ENCODE results near the gene ATG9A.

DNA sequence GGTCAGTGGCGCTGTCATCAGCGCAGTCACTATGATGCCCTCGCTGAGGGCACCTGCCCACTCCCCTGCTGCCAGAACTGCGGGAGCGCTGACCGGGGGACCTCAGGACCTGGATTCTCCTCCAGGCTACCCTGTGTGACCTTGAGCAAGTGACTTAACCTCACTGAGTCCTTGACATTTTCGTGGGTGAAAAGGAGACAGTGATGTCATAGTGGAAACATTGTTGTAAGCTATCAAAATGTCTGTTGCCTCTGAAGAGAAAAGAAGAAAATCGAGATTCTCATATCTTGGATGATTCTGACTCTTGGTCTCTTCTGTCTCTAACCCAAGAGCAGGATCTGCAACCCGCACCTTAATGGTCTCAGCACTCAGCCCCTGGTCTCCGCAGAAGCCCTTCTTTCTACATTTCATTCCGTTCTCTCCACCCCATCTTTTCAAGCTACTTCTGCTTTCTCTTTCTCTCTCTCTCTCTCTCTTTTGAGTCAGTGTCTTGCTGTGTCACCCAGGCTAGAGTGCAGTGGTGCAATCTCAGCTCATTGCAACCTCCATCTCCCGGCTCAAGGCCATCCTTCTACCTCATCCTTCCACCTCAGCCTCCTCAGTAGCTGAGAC is 25.3 kb upstream of the ATG9A start:
- TF ChIP-seq FOXJ3 (CRISPR knock-in tag; IDR thresholded peaks at IDR 0.05; ENCODE audit: borderline replicate concordance), result no peak
- TF ChIP-seq, protein P1, sequence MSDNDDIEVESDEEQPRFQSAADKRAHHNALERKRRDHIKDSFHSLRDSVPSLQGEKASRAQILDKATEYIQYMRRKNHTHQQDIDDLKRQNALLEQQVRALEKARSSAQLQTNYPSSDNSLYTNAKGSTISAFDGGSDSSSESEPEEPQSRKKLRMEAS (CRISPR knock-in tag; IDR thresholded peaks at IDR 0.05), result no peak
- no peak for TF ChIP-seq ELF4 (CRISPR knock-in tag; IDR thresholded peaks at IDR 0.05; ENCODE audit: low read depth)
- TF ChIP-seq, protein P2, sequence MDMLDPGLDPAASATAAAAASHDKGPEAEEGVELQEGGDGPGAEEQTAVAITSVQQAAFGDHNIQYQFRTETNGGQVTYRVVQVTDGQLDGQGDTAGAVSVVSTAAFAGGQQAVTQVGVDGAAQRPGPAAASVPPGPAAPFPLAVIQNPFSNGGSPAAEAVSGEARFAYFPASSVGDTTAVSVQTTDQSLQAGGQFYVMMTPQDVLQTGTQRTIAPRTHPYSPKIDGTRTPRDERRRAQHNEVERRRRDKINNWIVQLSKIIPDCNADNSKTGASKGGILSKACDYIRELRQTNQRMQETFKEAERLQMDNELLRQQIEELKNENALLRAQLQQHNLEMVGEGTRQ (CRISPR knock-in tag; IDR thresholded peaks at IDR 0.05), result no peak
- TF ChIP-seq, protein P3, sequence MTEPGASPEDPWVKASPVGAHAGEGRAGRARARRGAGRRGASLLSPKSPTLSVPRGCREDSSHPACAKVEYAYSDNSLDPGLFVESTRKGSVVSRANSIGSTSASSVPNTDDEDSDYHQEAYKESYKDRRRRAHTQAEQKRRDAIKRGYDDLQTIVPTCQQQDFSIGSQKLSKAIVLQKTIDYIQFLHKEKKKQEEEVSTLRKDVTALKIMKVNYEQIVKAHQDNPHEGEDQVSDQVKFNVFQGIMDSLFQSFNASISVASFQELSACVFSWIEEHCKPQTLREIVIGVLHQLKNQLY (CRISPR knock-in tag; IDR thresholded peaks at IDR 0.05), result no peak
- no peak for TF ChIP-seq CTCF (IDR thresholded peaks at IDR 0.05)
- no peak for TF ChIP-seq FOXK1 (CRISPR knock-in tag; IDR thresholded peaks at IDR 0.05)
- TF ChIP-seq USF1 (CRISPR knock-in tag; IDR thresholded peaks at IDR 0.05), result no peak
- TF ChIP-seq FOXP4 (CRISPR knock-in tag; IDR thresholded peaks at IDR 0.05), result no peak
- TF ChIP-seq CREM (CRISPR knock-in tag; IDR thresholded peaks at IDR 0.05), result no peak
- no peak for TF ChIP-seq ATF3 (CRISPR knock-in tag; conservative IDR thresholded peaks at IDR 0.05)
- TF ChIP-seq ZBTB21 (CRISPR knock-in tag; IDR thresholded peaks at IDR 0.05; ENCODE audit: borderline replicate concordance), result no peak
- no peak for TF ChIP-seq CBFB (CRISPR knock-in tag; IDR thresholded peaks at IDR 0.05; ENCODE audit: low read depth)
- TF ChIP-seq ATF1 (CRISPR knock-in tag; IDR thresholded peaks at IDR 0.05), result no peak
